ENCODE results near the gene KIF16B. TPM values are rescaled to one million over a fixed set of nuclear protein-coding genes. Genes with fewer than 3 reads are reported as not detected.

KIF16B gene
- total RNA-seq, result 7.2 and 9.1 TPM in 2 replicates

- TF ChIP-seq CTCF (IDR thresholded peaks at IDR 0.05), result no peak
- DNase-seq, result peak; percentile 93
- ChIA-PET POLR2A (no interaction called here), CTCF (interaction anchor here (0.8 kb wide), 1 partner anchor 864 kb away, joined by 3 read pairs; no protein-coding TSS in a partner anchor)
- ATAC-seq (ENCODE audit: low read depth), result peak; percentile 90
- Mint-ChIP-seq H3K36me3 (ENCODE audit: low read depth) (no peaks in the 10 kb centered on the region), H3K27ac (peak within 1 kb of the TSS; percentile 69), H3K9me3 (no peaks in the 10 kb centered on the region), H3K27me3 (no peaks in the 10 kb centered on the region), H3K4me1 (peaks cover 42% of the 10 kb centered on the region), H3K4me3 (peak within 1 kb of the TSS; percentile 94)
- intact Hi-C loops (cut with micrococcal nuclease), result loop anchor here (1.0 to 10.0 kb wide), 6 partner anchors 157 to 1714 kb away; partner anchors contain the start of genes SNRPB2 and ZNF133
These were observed at the start of gene KIF16B for GRCh38 chr20:16573001-16573965. KIF16B (minus strand) TSS chr20:16573448; CDS start chr20:16573275, 173 bp downstream.

- no peak for ATAC-seq (ENCODE audit: low read depth)
- ChIA-PET CTCF (no interaction called here), POLR2A (no interaction called here)
- peaks cover 2% of the 10 kb centered on the region for H3K9me3 Mint-ChIP-seq
- no peak for DNase-seq
- no peak overlapping the region for H3K27ac Mint-ChIP-seq
- H3K36me3 Mint-ChIP-seq (ENCODE audit: low read depth), result no peaks in the 10 kb centered on the region
- no peak overlapping the region for H3K4me3 Mint-ChIP-seq
- no peak for TF ChIP-seq CTCF (IDR thresholded peaks at IDR 0.05)
- H3K27me3 Mint-ChIP-seq, result peaks cover 2% of the 10 kb centered on the region
- no peaks in the 10 kb centered on the region for H3K4me1 Mint-ChIP-seq
- intact Hi-C loops (cut with micrococcal nuclease), result no loop called here
These were observed 49.3 kb upstream of the KIF16B start for GRCh38 chr20:16622501-16622900.

GRCh38 chr20:16621435-16622141 lies 48.3 kb upstream of the KIF16B start:
- POLR2A ChIA-PET, result no interaction called here
- Mint-ChIP-seq H3K4me1 (no peaks in the 10 kb centered on the region), H3K4me3 (no peak overlapping the region), H3K9me3 (peaks cover 6% of the 10 kb centered on the region), H3K27ac (no peak overlapping the region), H3K36me3 (ENCODE audit: low read depth) (no peaks in the 10 kb centered on the region), H3K27me3 (peaks cover 3% of the 10 kb centered on the region)
- intact Hi-C loops (cut with micrococcal nuclease), result no loop called here
- CTCF ChIA-PET, result no interaction called here
- TF ChIP-seq CTCF (IDR thresholded peaks at IDR 0.05), result no peak
- DNase-seq (no peak), ATAC-seq (ENCODE audit: low read depth) (no peak)

- ChIA-PET CTCF (no interaction called here), POLR2A (no interaction called here)
- DNase-seq (no peak), ATAC-seq (ENCODE audit: low read depth) (no peak)
- Mint-ChIP-seq H3K27me3 (peaks cover 6% of the 10 kb centered on the region), H3K9me3 (peaks cover 8% of the 10 kb centered on the region), H3K4me1 (no peaks in the 10 kb centered on the region), H3K4me3 (no peak overlapping the region), H3K27ac (no peak overlapping the region), H3K36me3 (ENCODE audit: low read depth) (no peaks in the 10 kb centered on the region)
- TF ChIP-seq CTCF (IDR thresholded peaks at IDR 0.05), result no peak
- intact Hi-C loops (cut with micrococcal nuclease), result no loop called here
These were observed 47.7 kb upstream of the KIF16B start for GRCh38 chr20:16620961-16621360.

GRCh38 chr20:16619953-16620352 lies 46.7 kb upstream of the KIF16B start:
- ATAC-seq (ENCODE audit: low read depth) (no peak), DNase-seq (no peak)
- Mint-ChIP-seq H3K4me3 (no peak overlapping the region), H3K9me3 (peaks cover 8% of the 10 kb centered on the region), H3K36me3 (ENCODE audit: low read depth) (no peaks in the 10 kb centered on the region), H3K4me1 (no peaks in the 10 kb centered on the region), H3K27me3 (peaks cover 8% of the 10 kb centered on the region), H3K27ac (no peak overlapping the region)
- POLR2A ChIA-PET, result no interaction called here
- no peak for TF ChIP-seq CTCF (IDR thresholded peaks at IDR 0.05)
- intact Hi-C loops (cut with micrococcal nuclease), result no loop called here
- CTCF ChIA-PET, result no interaction called here

Data from activated B cell treated with CpG ODN at 0.5 μM for 24 hours (primary cell).